ENCODE measurements around the gene AHRR.

DNA sequence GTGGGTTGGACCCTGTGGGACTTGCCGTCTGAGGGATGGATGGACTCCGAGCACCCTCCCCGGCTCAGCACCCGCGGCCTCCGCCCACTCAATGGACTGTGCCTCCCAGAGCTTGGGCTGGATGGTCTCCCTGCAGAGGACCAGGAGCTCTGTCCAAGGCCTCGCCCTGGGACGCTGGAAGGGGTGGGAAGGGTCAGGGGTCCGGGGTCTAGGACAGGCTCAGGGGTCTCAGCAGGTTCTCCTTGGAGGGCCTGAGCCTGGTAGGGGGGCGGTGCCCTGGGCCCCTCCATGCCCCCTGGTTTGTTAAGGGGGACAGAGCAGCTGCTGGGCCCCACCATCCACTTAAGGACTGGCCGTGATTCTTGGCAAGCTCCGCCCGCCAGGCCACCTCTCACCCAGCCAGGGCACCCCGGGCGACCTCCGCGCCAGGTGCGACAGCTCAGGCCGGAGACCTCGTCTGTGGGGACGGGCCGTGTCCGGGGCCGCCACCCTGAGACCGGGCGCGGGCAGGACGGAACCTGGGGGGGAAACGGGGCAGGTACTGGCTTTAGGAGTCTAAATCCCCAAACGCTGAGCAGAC, 150.7 kb downstream of the AHRR start:
- TF ChIP-seq, protein P1, sequence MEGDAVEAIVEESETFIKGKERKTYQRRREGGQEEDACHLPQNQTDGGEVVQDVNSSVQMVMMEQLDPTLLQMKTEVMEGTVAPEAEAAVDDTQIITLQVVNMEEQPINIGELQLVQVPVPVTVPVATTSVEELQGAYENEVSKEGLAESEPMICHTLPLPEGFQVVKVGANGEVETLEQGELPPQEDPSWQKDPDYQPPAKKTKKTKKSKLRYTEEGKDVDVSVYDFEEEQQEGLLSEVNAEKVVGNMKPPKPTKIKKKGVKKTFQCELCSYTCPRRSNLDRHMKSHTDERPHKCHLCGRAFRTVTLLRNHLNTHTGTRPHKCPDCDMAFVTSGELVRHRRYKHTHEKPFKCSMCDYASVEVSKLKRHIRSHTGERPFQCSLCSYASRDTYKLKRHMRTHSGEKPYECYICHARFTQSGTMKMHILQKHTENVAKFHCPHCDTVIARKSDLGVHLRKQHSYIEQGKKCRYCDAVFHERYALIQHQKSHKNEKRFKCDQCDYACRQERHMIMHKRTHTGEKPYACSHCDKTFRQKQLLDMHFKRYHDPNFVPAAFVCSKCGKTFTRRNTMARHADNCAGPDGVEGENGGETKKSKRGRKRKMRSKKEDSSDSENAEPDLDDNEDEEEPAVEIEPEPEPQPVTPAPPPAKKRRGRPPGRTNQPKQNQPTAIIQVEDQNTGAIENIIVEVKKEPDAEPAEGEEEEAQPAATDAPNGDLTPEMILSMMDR (IDR thresholded peaks at IDR 0.05; ENCODE audit: poor library complexity), result no peak
- TF ChIP-seq EZH2 (IDR thresholded peaks at IDR 0.05; ENCODE audit: borderline replicate concordance), result no peak
